ENCODE measurements around the gene BTBD19.

The BTBD19 gene

DNA sequence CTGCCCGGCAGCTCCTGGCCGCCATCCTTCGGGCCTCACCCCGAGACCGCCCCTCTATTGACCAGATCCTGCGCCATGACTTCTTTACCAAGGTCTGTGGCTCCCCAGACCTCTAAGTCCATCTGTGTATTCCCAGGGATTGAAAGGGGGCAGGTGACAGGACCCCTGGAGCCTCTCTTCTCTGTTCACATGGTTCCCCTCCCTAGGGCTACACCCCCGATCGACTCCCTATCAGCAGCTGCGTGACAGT lies 5.3 kb upstream of the BTBD19 start:
- Histone ChIP-seq H3K27me3 (ENCODE audit: control insufficient read depth in 2 of 2, insufficient read depth in 2 of 2, low read length in 2 of 2) (no peaks in the 10 kb centered on the region), H3K4me3 (ENCODE audit: low read length in 2 of 2) (no peak overlapping the region), H3K9ac (ENCODE audit: low read depth in 1 of 2, low read length in 2 of 2) (no peak overlapping the region), H3K4me1 (ENCODE audit: control insufficient read depth in 2 of 2, insufficient read depth in 2 of 2, low read length in 2 of 2) (peaks cover 31 to 33% of the 10 kb centered on the region in 2 donors), H3K9me3 (ENCODE audit: control insufficient read depth in 2 of 2, low read length in 2 of 2) (no peaks in the 10 kb centered on the region), H3K36me3 (ENCODE audit: control insufficient read depth in 2 of 2, insufficient read depth in 2 of 2, low read length in 2 of 2) (peaks cover 14 to 15% of the 10 kb centered on the region in 2 donors), H3K27ac (ENCODE audit: low read depth in 2 of 2, low read length in 2 of 2) (no peak overlapping the region)

- Histone ChIP-seq H3K27ac (ENCODE audit: low read depth in 2 of 2, low read length in 2 of 2) (peak overlapping the region in 1 of 2 donors; percentile 16), H3K9me3 (ENCODE audit: control insufficient read depth in 2 of 2, low read length in 2 of 2) (no peaks in the 10 kb centered on the region), H3K27me3 (ENCODE audit: control insufficient read depth in 2 of 2, insufficient read depth in 2 of 2, low read length in 2 of 2) (no peaks in the 10 kb centered on the region), H3K9ac (ENCODE audit: low read depth in 1 of 2, low read length in 2 of 2) (no peak overlapping the region), H3K36me3 (ENCODE audit: control insufficient read depth in 2 of 2, insufficient read depth in 2 of 2, low read length in 2 of 2) (peaks cover 14 to 15% of the 10 kb centered on the region in 2 donors), H3K4me1 (ENCODE audit: control insufficient read depth in 2 of 2, insufficient read depth in 2 of 2, low read length in 2 of 2) (peaks cover 36 to 38% of the 10 kb centered on the region in 2 donors), H3K4me3 (ENCODE audit: low read length in 2 of 2) (no peak overlapping the region)
These were observed 4.8 kb upstream of the BTBD19 start for GRCh38 chr1:44803312-44804095.

- no peaks in the 10 kb centered on the region for H3K27me3 ChIP-seq (ENCODE audit: control insufficient read depth in 2 of 2, insufficient read depth in 2 of 2, low read length in 2 of 2)
- H3K27ac ChIP-seq (ENCODE audit: low read depth in 2 of 2, low read length in 2 of 2): no peak overlapping the region
- no peak overlapping the region for H3K4me3 ChIP-seq (ENCODE audit: low read length in 2 of 2)
- no peak overlapping the region for H3K9ac ChIP-seq (ENCODE audit: low read depth in 1 of 2, low read length in 2 of 2)
- peaks cover 48 to 53% of the 10 kb centered on the region in 2 donors for H3K4me1 ChIP-seq (ENCODE audit: control insufficient read depth in 2 of 2, insufficient read depth in 2 of 2, low read length in 2 of 2)
- peaks cover 14 to 15% of the 10 kb centered on the region in 2 donors for H3K36me3 ChIP-seq (ENCODE audit: control insufficient read depth in 2 of 2, insufficient read depth in 2 of 2, low read length in 2 of 2)
- H3K9me3 ChIP-seq (ENCODE audit: control insufficient read depth in 2 of 2, low read length in 2 of 2): no peaks in the 10 kb centered on the region
These were observed 2.9 kb upstream of the BTBD19 start for GRCh38 chr1:44805311-44806024.

- Histone ChIP-seq H3K4me3 (ENCODE audit: low read length in 2 of 2) (peak overlapping the region in 1 of 2 donors; percentile 26), H3K9ac (ENCODE audit: low read depth in 1 of 2, low read length in 2 of 2) (peak overlapping the region; percentile 76 to 89), H3K9me3 (ENCODE audit: control insufficient read depth in 2 of 2, low read length in 2 of 2) (no peaks in the 10 kb centered on the region), H3K36me3 (ENCODE audit: control insufficient read depth in 2 of 2, insufficient read depth in 2 of 2, low read length in 2 of 2) (peaks cover 14 to 15% of the 10 kb centered on the region in 2 donors), H3K4me1 (ENCODE audit: control insufficient read depth in 2 of 2, insufficient read depth in 2 of 2, low read length in 2 of 2) (peaks cover 45 to 50% of the 10 kb centered on the region in 2 donors), H3K27ac (ENCODE audit: low read depth in 2 of 2, low read length in 2 of 2) (peak overlapping the region; percentile 97 to 98), H3K27me3 (ENCODE audit: control insufficient read depth in 2 of 2, insufficient read depth in 2 of 2, low read length in 2 of 2) (no peaks in the 10 kb centered on the region)
These were observed 2.2 kb upstream of the BTBD19 start for GRCh38 chr1:44806025-44806703.

- Histone ChIP-seq H3K36me3 (ENCODE audit: control insufficient read depth in 2 of 2, insufficient read depth in 2 of 2, low read length in 2 of 2) (peaks cover 14 to 15% of the 10 kb centered on the region in 2 donors), H3K9me3 (ENCODE audit: control insufficient read depth in 2 of 2, low read length in 2 of 2) (no peaks in the 10 kb centered on the region), H3K9ac (ENCODE audit: low read depth in 1 of 2, low read length in 2 of 2) (peak within 1 kb of the TSS; percentile 76 to 89), H3K4me1 (ENCODE audit: control insufficient read depth in 2 of 2, insufficient read depth in 2 of 2, low read length in 2 of 2) (peaks cover 45 to 49% of the 10 kb centered on the region in 2 donors), H3K27me3 (ENCODE audit: control insufficient read depth in 2 of 2, insufficient read depth in 2 of 2, low read length in 2 of 2) (no peaks in the 10 kb centered on the region), H3K4me3 (ENCODE audit: low read length in 2 of 2) (peak within 1 kb of the TSS; percentile 31 to 54), H3K27ac (ENCODE audit: low read depth in 2 of 2, low read length in 2 of 2) (peak within 1 kb of the TSS; percentile 97 to 98)
These were observed 1.5 kb upstream of the BTBD19 start, which contains the start of gene DYNLT4 for GRCh38 chr1:44806704-44807363. Gene DYNLT4, minus strand, starts transcription at chr1:44807351. Its CDS starts 683 bp downstream, at chr1:44806668.

- no peaks in the 10 kb centered on the region for H3K27me3 ChIP-seq (ENCODE audit: control insufficient read depth in 2 of 2, insufficient read depth in 2 of 2, low read length in 2 of 2)
- H3K36me3 ChIP-seq (ENCODE audit: control insufficient read depth in 2 of 2, insufficient read depth in 2 of 2, low read length in 2 of 2): peaks cover 14 to 15% of the 10 kb centered on the region in 2 donors
- H3K4me1 ChIP-seq (ENCODE audit: control insufficient read depth in 2 of 2, insufficient read depth in 2 of 2, low read length in 2 of 2): peaks cover 43 to 45% of the 10 kb centered on the region in 2 donors
- H3K4me3 ChIP-seq (ENCODE audit: low read length in 2 of 2): peak overlapping the region; percentile 27 to 31
- peak overlapping the region; percentile 76 to 89 for H3K9ac ChIP-seq (ENCODE audit: low read depth in 1 of 2, low read length in 2 of 2)
- H3K27ac ChIP-seq (ENCODE audit: low read depth in 2 of 2, low read length in 2 of 2): peak overlapping the region; percentile 97 to 98
- H3K9me3 ChIP-seq (ENCODE audit: control insufficient read depth in 2 of 2, low read length in 2 of 2): no peaks in the 10 kb centered on the region
These were observed 810 bp upstream of the BTBD19 start for GRCh38 chr1:44807364-44808062.

- Histone ChIP-seq H3K4me3 (ENCODE audit: low read length in 2 of 2) (peak overlapping the region; percentile 27 to 54), H3K27me3 (ENCODE audit: control insufficient read depth in 2 of 2, insufficient read depth in 2 of 2, low read length in 2 of 2) (no peaks in the 10 kb centered on the region), H3K36me3 (ENCODE audit: control insufficient read depth in 2 of 2, insufficient read depth in 2 of 2, low read length in 2 of 2) (peaks cover 4 to 8% of the 10 kb centered on the region in 2 donors), H3K4me1 (ENCODE audit: control insufficient read depth in 2 of 2, insufficient read depth in 2 of 2, low read length in 2 of 2) (peaks cover 46 to 52% of the 10 kb centered on the region in 2 donors), H3K9ac (ENCODE audit: low read depth in 1 of 2, low read length in 2 of 2) (peak overlapping the region; percentile 76 to 89), H3K27ac (ENCODE audit: low read depth in 2 of 2, low read length in 2 of 2) (peak overlapping the region; percentile 97 to 98), H3K9me3 (ENCODE audit: control insufficient read depth in 2 of 2, low read length in 2 of 2) (no peaks in the 10 kb centered on the region)
These were observed 905 bp downstream of the BTBD19 start for GRCh38 chr1:44808938-44809917.

GRCh38 chr1:44810101-44810761 lies 1.9 kb downstream of the BTBD19 start:
- Histone ChIP-seq H3K4me1 (ENCODE audit: control insufficient read depth in 2 of 2, insufficient read depth in 2 of 2, low read length in 2 of 2) (peaks cover 46 to 53% of the 10 kb centered on the region in 2 donors), H3K9me3 (ENCODE audit: control insufficient read depth in 2 of 2, low read length in 2 of 2) (no peaks in the 10 kb centered on the region), H3K36me3 (ENCODE audit: control insufficient read depth in 2 of 2, insufficient read depth in 2 of 2, low read length in 2 of 2) (peaks cover 1 to 4% of the 10 kb centered on the region in 2 donors), H3K9ac (ENCODE audit: low read depth in 1 of 2, low read length in 2 of 2) (peak overlapping the region; percentile 23 to 41), H3K27ac (ENCODE audit: low read depth in 2 of 2, low read length in 2 of 2) (peak overlapping the region; percentile 97 to 98), H3K4me3 (ENCODE audit: low read length in 2 of 2) (peak overlapping the region in 1 of 2 donors; percentile 54), H3K27me3 (ENCODE audit: control insufficient read depth in 2 of 2, insufficient read depth in 2 of 2, low read length in 2 of 2) (no peaks in the 10 kb centered on the region)

Data from mucosa of rectum (tissue), 2 donors.